ENCODE data around the gene NRXN2.

GRCh38 chr11:64629103-64629502, 93.9 kb downstream of the NRXN2 start:
- TF ChIP-seq CTCF (IDR thresholded peaks at IDR 0.05): no peak
- no peak for TF ChIP-seq REST (IDR thresholded peaks at IDR 0.05; ENCODE audit: insufficient read depth in 1 of 2, low read depth in 2 of 2, low read length in 1 of 2)
- TF ChIP-seq POLR2AphosphoS5 (IDR thresholded peaks at IDR 0.05; ENCODE audit: low read depth, low read length): no peak
- no peak for TF ChIP-seq TCF7L2 (IDR thresholded peaks at IDR 0.05; ENCODE audit: low read depth, low read length)
- no peak for TF ChIP-seq SIN3A (IDR thresholded peaks at IDR 0.05; ENCODE audit: borderline replicate concordance, insufficient read depth, low read depth, low read length)
